DND-41 (cell line): Measurements from ENCODE around the gene ECI1.

ENCODE experiments used
- ATAC-seq: fragments of 200-7000 bp; cut with Tn5 transposase; 3 replicates; pipeline ENCODE4 v1.9.1; 2021; ENCODE audit warnings: low read depth; ENCODE audit not compliant: insufficient read depth
- DNase-seq: peaks from one replicate; pipeline ENCODE4 v3.0.0-alpha.2; 2020
- H2AFZ ChIP-seq: 2 replicates; pipeline ENCODE4 v1.6.0; 2012; ENCODE audit warnings: low read depth, low read length
- H3K27ac ChIP-seq: 2 replicates; pipeline ENCODE4 v1.5.1; 2012; ENCODE audit warnings: low read length, inconsistent platforms
- H3K27me3 ChIP-seq: fragments of 200-600 bp; sonication (generic); 2 replicates; pipeline ENCODE4 v1.6.0; 2012; ENCODE audit warnings: low read length, mild to moderate bottlenecking, inconsistent platforms; ENCODE audit not compliant: insufficient read depth, poor library complexity
- H3K36me3 ChIP-seq: 2 replicates; pipeline ENCODE4 v1.5.1; 2012; ENCODE audit warnings: low read length, inconsistent platforms; ENCODE audit not compliant: insufficient read depth
- H3K4me1 ChIP-seq: 2 replicates; pipeline ENCODE4 v1.5.1; 2012; ENCODE audit warnings: mild to moderate bottlenecking, low read length; ENCODE audit not compliant: insufficient read depth
- H3K4me2 ChIP-seq: 2 replicates; pipeline ENCODE4 v1.6.0; 2012; ENCODE audit warnings: mild to moderate bottlenecking, moderate library complexity, low read length, inconsistent platforms; ENCODE audit not compliant: insufficient read depth
- H3K4me3 ChIP-seq, 2 experiments: fragments of 200-600 bp in 1 of 2; shearing (Covaris generic) in 1 of 2; 2 replicates each; pipeline ENCODE4 v1.5.1; 2012 to 2016; ENCODE audit warnings: inconsistent platforms in 2 of 2, low read length in 2 of 2, mild to moderate bottlenecking in 2 of 2, low read depth in 1 of 2, moderate library complexity in 1 of 2
- H3K79me2 ChIP-seq: 2 replicates; pipeline ENCODE4 v1.6.0; 2012; ENCODE audit warnings: low read length, inconsistent platforms; ENCODE audit not compliant: insufficient read depth
- H3K9ac ChIP-seq: 2 replicates; pipeline ENCODE4 v1.6.0; 2012; ENCODE audit warnings: low read depth, mild to moderate bottlenecking, inconsistent platforms, low read length, moderate library complexity
- H3K9me3 ChIP-seq: 2 replicates; pipeline ENCODE4 v1.5.1; 2012; ENCODE audit warnings: low read length, moderate library complexity, mild to moderate bottlenecking, inconsistent platforms; ENCODE audit not compliant: insufficient read depth, severe bottlenecking
- H4K20me1 ChIP-seq: 2 replicates; pipeline ENCODE4 v1.6.0; 2012; ENCODE audit warnings: low read length; ENCODE audit not compliant: insufficient read depth
- EZH2 ChIP-seq: IDR thresholded peaks from 3 replicates; pipeline ENCODE4 v1.6.1; 2012; ENCODE audit warnings: borderline replicate concordance, low read depth, mild to moderate bottlenecking, moderate library complexity, low read length, inconsistent platforms; ENCODE audit not compliant: severe bottlenecking
- TF ChIP-seq, protein P1 (sequence below): IDR thresholded peaks from 2 replicates; pipeline ENCODE4 v1.5.1; 2012; ENCODE audit warnings: borderline replicate concordance, low read length, moderate library complexity, mild to moderate bottlenecking; ENCODE audit not compliant: poor library complexity, severe bottlenecking; ENCODE audit errors: extremely low read depth

The ECI1 gene

GRCh38 chr16:2214719-2214968 lies 36.7 kb downstream of the ECI1 start, which contains the start of gene PGP:
TSS of gene PGP (minus strand) at chr16:2214840. CDS start at chr16:2214777, 63 bp downstream.
- Histone ChIP-seq H3K4me3 (peak within 1 kb of the TSS; percentile 94 to 100), H3K27ac (peak within 1 kb of the TSS; percentile 93), H3K79me2 (peaks cover 41% of the 10 kb centered on the region), H3K4me2 (peak within 1 kb of the TSS; percentile 99), H4K20me1 (peaks cover 29% of the 10 kb centered on the region), H2AFZ (peak within 1 kb of the TSS; percentile 98), H3K36me3 (peaks cover 40% of the 10 kb centered on the region), H3K27me3 (no peaks in the 10 kb centered on the region), H3K9ac (peak within 1 kb of the TSS; percentile 100), H3K9me3 (no peaks in the 10 kb centered on the region), H3K4me1 (peaks cover 36% of the 10 kb centered on the region)
- ATAC-seq (no peak; the same call in 2 of the 3 replicates), DNase-seq (no peak)
- TF ChIP-seq, protein P1, sequence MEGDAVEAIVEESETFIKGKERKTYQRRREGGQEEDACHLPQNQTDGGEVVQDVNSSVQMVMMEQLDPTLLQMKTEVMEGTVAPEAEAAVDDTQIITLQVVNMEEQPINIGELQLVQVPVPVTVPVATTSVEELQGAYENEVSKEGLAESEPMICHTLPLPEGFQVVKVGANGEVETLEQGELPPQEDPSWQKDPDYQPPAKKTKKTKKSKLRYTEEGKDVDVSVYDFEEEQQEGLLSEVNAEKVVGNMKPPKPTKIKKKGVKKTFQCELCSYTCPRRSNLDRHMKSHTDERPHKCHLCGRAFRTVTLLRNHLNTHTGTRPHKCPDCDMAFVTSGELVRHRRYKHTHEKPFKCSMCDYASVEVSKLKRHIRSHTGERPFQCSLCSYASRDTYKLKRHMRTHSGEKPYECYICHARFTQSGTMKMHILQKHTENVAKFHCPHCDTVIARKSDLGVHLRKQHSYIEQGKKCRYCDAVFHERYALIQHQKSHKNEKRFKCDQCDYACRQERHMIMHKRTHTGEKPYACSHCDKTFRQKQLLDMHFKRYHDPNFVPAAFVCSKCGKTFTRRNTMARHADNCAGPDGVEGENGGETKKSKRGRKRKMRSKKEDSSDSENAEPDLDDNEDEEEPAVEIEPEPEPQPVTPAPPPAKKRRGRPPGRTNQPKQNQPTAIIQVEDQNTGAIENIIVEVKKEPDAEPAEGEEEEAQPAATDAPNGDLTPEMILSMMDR = no peak
- peak; percentile 93 for TF ChIP-seq EZH2

DNA sequence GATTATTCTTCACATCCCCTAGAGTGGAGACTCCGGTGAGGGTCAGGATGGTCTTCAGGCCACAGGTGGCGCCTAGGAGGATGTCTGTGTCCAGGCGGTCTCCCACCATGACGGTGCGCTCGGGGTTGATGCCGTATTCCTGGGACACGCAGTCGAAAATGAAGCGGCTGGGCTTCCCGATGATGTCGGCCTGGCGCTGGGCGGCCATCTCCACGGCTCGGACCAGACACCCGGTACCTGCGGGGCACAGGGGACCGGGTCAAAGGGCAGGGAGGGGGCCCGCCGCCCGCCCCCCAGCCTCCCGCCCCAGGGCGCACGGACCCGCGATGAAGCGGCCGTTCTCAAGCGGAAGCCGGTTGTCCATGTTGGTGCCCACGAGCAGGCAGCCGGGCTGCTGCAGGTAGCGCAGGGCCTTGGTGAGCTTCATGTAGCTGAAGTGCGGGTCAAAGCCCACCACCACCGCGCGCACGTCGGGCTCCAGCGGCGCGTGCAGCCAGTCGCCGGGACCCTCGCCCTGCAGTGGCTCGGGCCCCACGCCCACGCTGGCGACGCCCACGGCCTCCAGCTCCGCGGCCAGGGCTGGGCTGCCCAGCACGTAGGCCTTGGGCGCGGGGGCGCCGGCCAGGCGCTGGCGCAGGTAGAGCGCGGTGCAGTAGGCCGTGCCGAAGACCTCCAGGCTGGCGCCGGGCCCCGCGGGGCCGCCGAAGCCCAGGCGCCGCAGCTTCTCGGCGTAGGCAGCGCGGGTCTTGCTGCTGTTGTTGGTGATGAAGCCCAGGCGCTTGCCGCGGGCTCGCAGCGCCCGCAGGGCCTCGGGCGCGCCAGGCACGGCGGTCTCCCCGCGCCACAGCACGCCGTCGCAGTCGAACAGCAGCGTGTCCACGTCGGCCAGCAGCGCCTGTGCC lies 37.3 kb downstream of the ECI1 start:
- peaks cover 41% of the 10 kb centered on the region for H3K79me2 ChIP-seq
- no peak for ATAC-seq
- DNase-seq = no peak
- H3K4me1 ChIP-seq = peaks cover 36% of the 10 kb centered on the region
- H2AFZ ChIP-seq = peak overlapping the region; percentile 90
- peaks cover 46% of the 10 kb centered on the region for H3K36me3 ChIP-seq
- peaks cover 29% of the 10 kb centered on the region for H4K20me1 ChIP-seq
- no peaks in the 10 kb centered on the region for H3K27me3 ChIP-seq
- H3K9me3 ChIP-seq = no peaks in the 10 kb centered on the region
- H3K9ac ChIP-seq = peak overlapping the region; percentile 99
- TF ChIP-seq EZH2 = no peak
- TF ChIP-seq, protein P1 = no peak
- peak overlapping the region; percentile 93 for H3K27ac ChIP-seq
- H3K4me2 ChIP-seq = peak overlapping the region; percentile 99
- peak overlapping the region; percentile 94 to 98 for H3K4me3 ChIP-seq

GRCh38 chr16:2212362-2213324 lies 38.7 kb downstream of the ECI1 start:
- H3K9me3 ChIP-seq = no peaks in the 10 kb centered on the region
- no peak overlapping the region for H3K27ac ChIP-seq
- H3K36me3 ChIP-seq = peaks cover 60% of the 10 kb centered on the region
- peak overlapping the region; percentile 99 for H3K9ac ChIP-seq
- ATAC-seq (no peak), DNase-seq (no peak)
- H2AFZ ChIP-seq = no peak overlapping the region
- H3K4me1 ChIP-seq = peaks cover 42% of the 10 kb centered on the region
- no peaks in the 10 kb centered on the region for H3K27me3 ChIP-seq
- peaks cover 29% of the 10 kb centered on the region for H4K20me1 ChIP-seq
- peak overlapping the region; percentile 94 to 98; a peak in 3 of 4 replicates for H3K4me3 ChIP-seq
- peak overlapping the region; percentile 99 for H3K4me2 ChIP-seq
- TF ChIP-seq, protein P1 = no peak
- TF ChIP-seq EZH2 = no peak
- H3K79me2 ChIP-seq = peaks cover 48% of the 10 kb centered on the region
